ENCODE measurements around the gene PARM1.

Gene PARM1

GRCh38 chr4:74926007-74926406 is 6.9 kb upstream of the PARM1 start:
- Mint-ChIP-seq H3K4me3 (no peak overlapping the region), H3K27me3 (peaks cover 0 to 15% of the 10 kb centered on the region in 2 donors), H3K36me3 (ENCODE audit: insufficient read depth) (no peaks in the 10 kb centered on the region), H3K9me3 (peaks cover 0 to 2% of the 10 kb centered on the region in 2 donors), H3K27ac (no peak overlapping the region), H3K4me1 (ENCODE audit: low read depth in 2 of 2) (no peaks in the 10 kb centered on the region)
- no peak for DNase-seq
- no peak for ATAC-seq (replicated peaks)

GRCh38 chr4:74930162-74930561 is 2.8 kb upstream of the PARM1 start:
- Mint-ChIP-seq H3K4me1 (ENCODE audit: low read depth in 2 of 2) (peaks cover 0 to 2% of the 10 kb centered on the region in 2 donors), H3K36me3 (ENCODE audit: insufficient read depth) (no peaks in the 10 kb centered on the region), H3K27ac (no peak overlapping the region), H3K27me3 (peaks cover 30 to 57% of the 10 kb centered on the region in 2 donors), H3K4me3 (no peak overlapping the region), H3K9me3 (peaks cover 0 to 2% of the 10 kb centered on the region in 2 donors)
- ATAC-seq (replicated peaks) (no peak), DNase-seq (no peak)

GRCh38 chr4:74931376-74931775 is 1.5 kb upstream of the PARM1 start:
- Mint-ChIP-seq H3K36me3 (ENCODE audit: insufficient read depth) (peaks cover 3% of the 10 kb centered on the region), H3K27me3 (peaks cover 30 to 67% of the 10 kb centered on the region in 2 donors), H3K4me3 (no peak overlapping the region), H3K27ac (no peak overlapping the region), H3K9me3 (peaks cover 0 to 2% of the 10 kb centered on the region in 2 donors), H3K4me1 (ENCODE audit: low read depth in 2 of 2) (peaks cover 0 to 2% of the 10 kb centered on the region in 2 donors)
- ATAC-seq (replicated peaks) (no peak), DNase-seq (no peak)

GRCh38 chr4:74932010-74932409 is 906 bp upstream of the PARM1 start:
- Mint-ChIP-seq H3K27me3 (peaks cover 30 to 73% of the 10 kb centered on the region in 2 donors), H3K36me3 (ENCODE audit: insufficient read depth) (peaks cover 4% of the 10 kb centered on the region)

GRCh38 chr4:74933562-74934015 is 673 bp downstream of the PARM1 start:
- H3K9me3 Mint-ChIP-seq: no peaks in the 10 kb centered on the region
- peaks cover 30 to 70% of the 10 kb centered on the region in 2 donors for H3K27me3 Mint-ChIP-seq
- ATAC-seq (replicated peaks) (no peak), DNase-seq (no peak)
- peak overlapping the region; percentile 29 to 53 for H3K4me3 Mint-ChIP-seq
- H3K4me1 Mint-ChIP-seq (ENCODE audit: low read depth in 2 of 2): peaks cover 0 to 2% of the 10 kb centered on the region in 2 donors
- peaks cover 4% of the 10 kb centered on the region for H3K36me3 Mint-ChIP-seq (ENCODE audit: insufficient read depth)
- H3K27ac Mint-ChIP-seq: no peak overlapping the region

More at GRCh38 chr4:74932010-74932409, 906 bp upstream of the PARM1 start:
- H3K27ac Mint-ChIP-seq: no peak overlapping the region
- H3K4me3 Mint-ChIP-seq: no peak overlapping the region
- DNase-seq: no peak
- peaks cover 0 to 2% of the 10 kb centered on the region in 2 donors for H3K4me1 Mint-ChIP-seq (ENCODE audit: low read depth in 2 of 2)
- ATAC-seq (replicated peaks): no peak
- peaks cover 0 to 2% of the 10 kb centered on the region in 2 donors for H3K9me3 Mint-ChIP-seq

GRCh38 chr4:74934016-74934831 is 1.3 kb downstream of the PARM1 start:
- peak overlapping the region in 1 of 2 donors; percentile 53 for H3K4me3 Mint-ChIP-seq
- DNase-seq: no peak

GRCh38 chr4:74934888-74935287 is 2.0 kb downstream of the PARM1 start:
- peaks cover 4% of the 10 kb centered on the region for H3K36me3 Mint-ChIP-seq (ENCODE audit: insufficient read depth)
- H3K9me3 Mint-ChIP-seq: no peaks in the 10 kb centered on the region
- H3K4me3 Mint-ChIP-seq: no peak overlapping the region
- peaks cover 30 to 67% of the 10 kb centered on the region in 2 donors for H3K27me3 Mint-ChIP-seq
- H3K27ac Mint-ChIP-seq: no peak overlapping the region
- ATAC-seq (replicated peaks): no peak
- peaks cover 0 to 2% of the 10 kb centered on the region in 2 donors for H3K4me1 Mint-ChIP-seq (ENCODE audit: low read depth in 2 of 2)
- no peak for DNase-seq

More at GRCh38 chr4:74934016-74934831, 1.3 kb downstream of the PARM1 start:
- ATAC-seq (replicated peaks): no peak
- H3K27me3 Mint-ChIP-seq: peaks cover 30 to 67% of the 10 kb centered on the region in 2 donors
- H3K27ac Mint-ChIP-seq: no peak overlapping the region
- peaks cover 0 to 2% of the 10 kb centered on the region in 2 donors for H3K4me1 Mint-ChIP-seq (ENCODE audit: low read depth in 2 of 2)
- H3K36me3 Mint-ChIP-seq (ENCODE audit: insufficient read depth): peaks cover 4% of the 10 kb centered on the region
- H3K9me3 Mint-ChIP-seq: no peaks in the 10 kb centered on the region

- no peaks in the 10 kb centered on the region for H3K4me1 Mint-ChIP-seq (ENCODE audit: low read depth in 2 of 2)
- H3K36me3 Mint-ChIP-seq (ENCODE audit: insufficient read depth): peaks cover 3% of the 10 kb centered on the region
- H3K27me3 Mint-ChIP-seq: peaks cover 0 to 11% of the 10 kb centered on the region in 2 donors
- no peak overlapping the region for H3K27ac Mint-ChIP-seq
- H3K4me3 Mint-ChIP-seq: no peak overlapping the region
- peaks cover 0 to 8% of the 10 kb centered on the region in 2 donors for H3K9me3 Mint-ChIP-seq
- no peak for DNase-seq
- ATAC-seq (replicated peaks): no peak
Observed at GRCh38 chr4:74941123-74941522, 8.2 kb downstream of the PARM1 start.

- Mint-ChIP-seq H3K9me3 (peaks cover 0 to 8% of the 10 kb centered on the region in 2 donors), H3K4me1 (ENCODE audit: low read depth in 2 of 2) (no peaks in the 10 kb centered on the region), H3K27me3 (no peaks in the 10 kb centered on the region), H3K36me3 (ENCODE audit: insufficient read depth) (no peaks in the 10 kb centered on the region), H3K27ac (no peak overlapping the region), H3K4me3 (no peak overlapping the region)
- DNase-seq: no peak
- no peak for ATAC-seq (replicated peaks)
Observed at GRCh38 chr4:74942251-74942917, 9.5 kb downstream of the PARM1 start.

GRCh38 chr4:74942918-74943253 is 10.0 kb downstream of the PARM1 start:
- H3K9me3 Mint-ChIP-seq: peaks cover 0 to 8% of the 10 kb centered on the region in 2 donors
- ATAC-seq (replicated peaks) (no peak), DNase-seq (no peak)
- no peaks in the 10 kb centered on the region for H3K27me3 Mint-ChIP-seq
- no peak overlapping the region for H3K4me3 Mint-ChIP-seq
- no peak overlapping the region for H3K27ac Mint-ChIP-seq
- H3K4me1 Mint-ChIP-seq (ENCODE audit: low read depth in 2 of 2): no peaks in the 10 kb centered on the region
- no peaks in the 10 kb centered on the region for H3K36me3 Mint-ChIP-seq (ENCODE audit: insufficient read depth)

- Mint-ChIP-seq H3K27me3 (no peaks in the 10 kb centered on the region), H3K4me3 (no peak overlapping the region), H3K4me1 (ENCODE audit: low read depth in 2 of 2) (no peaks in the 10 kb centered on the region), H3K9me3 (peaks cover 0 to 8% of the 10 kb centered on the region in 2 donors), H3K27ac (no peak overlapping the region), H3K36me3 (ENCODE audit: insufficient read depth) (no peaks in the 10 kb centered on the region)
- DNase-seq (no peak), ATAC-seq (replicated peaks) (no peak)
Observed at GRCh38 chr4:74944354-74944793, 11.5 kb downstream of the PARM1 start.

GRCh38 chr4:74946196-74946595 is 13.3 kb downstream of the PARM1 start:
- Mint-ChIP-seq H3K4me3 (no peak overlapping the region), H3K36me3 (ENCODE audit: insufficient read depth) (no peaks in the 10 kb centered on the region), H3K27me3 (no peaks in the 10 kb centered on the region), H3K4me1 (ENCODE audit: low read depth in 2 of 2) (no peaks in the 10 kb centered on the region), H3K9me3 (peaks cover 0 to 6% of the 10 kb centered on the region in 2 donors), H3K27ac (no peak overlapping the region)
- DNase-seq (no peak), ATAC-seq (replicated peaks) (no peak)

GRCh38 chr4:74947798-74948197 is 14.9 kb downstream of the PARM1 start:
- DNase-seq: no peak
- Mint-ChIP-seq H3K4me1 (ENCODE audit: low read depth in 2 of 2) (no peaks in the 10 kb centered on the region), H3K36me3 (ENCODE audit: insufficient read depth) (no peaks in the 10 kb centered on the region), H3K9me3 (peaks cover 0 to 3% of the 10 kb centered on the region in 2 donors), H3K4me3 (no peak overlapping the region), H3K27me3 (no peaks in the 10 kb centered on the region), H3K27ac (no peak overlapping the region)
- ATAC-seq (replicated peaks): no peak

GRCh38 chr4:74948236-74948635 is 15.3 kb downstream of the PARM1 start:
- H3K27ac Mint-ChIP-seq: no peak overlapping the region
- no peak overlapping the region for H3K4me3 Mint-ChIP-seq
- DNase-seq (no peak), ATAC-seq (replicated peaks) (no peak)
- no peaks in the 10 kb centered on the region for H3K4me1 Mint-ChIP-seq (ENCODE audit: low read depth in 2 of 2)
- no peaks in the 10 kb centered on the region for H3K27me3 Mint-ChIP-seq
- no peaks in the 10 kb centered on the region for H3K36me3 Mint-ChIP-seq (ENCODE audit: insufficient read depth)
- H3K9me3 Mint-ChIP-seq: no peaks in the 10 kb centered on the region
